Mesangial cell (primary cell): ENCODE measurements around the gene KRTAP26-1. TPM values are rescaled to one million over a fixed set of nuclear protein-coding genes. Genes with fewer than 3 reads are reported as not detected.

Experiments
- total RNA-seq: library from RNA; depleted of rRNA; stranded (reverse); fragments of >200 nt; gene quantifications from 2 replicates; pipeline ENCODE4 v1.2.3, GENCODE V29; 2015

The KRTAP26-1 gene, protein sequence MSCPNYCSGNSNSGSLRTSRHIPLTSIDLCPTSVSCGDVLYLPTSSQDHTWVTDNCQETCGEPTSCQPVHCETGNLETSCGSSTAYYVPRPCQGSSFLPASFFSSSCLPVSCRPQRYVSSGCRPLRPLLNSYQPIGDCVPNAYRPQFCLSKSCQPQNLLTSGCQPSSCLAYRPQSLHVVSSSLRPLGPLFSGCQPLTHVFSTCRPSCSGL
- total RNA-seq: not detected in 2 replicates

DNA sequence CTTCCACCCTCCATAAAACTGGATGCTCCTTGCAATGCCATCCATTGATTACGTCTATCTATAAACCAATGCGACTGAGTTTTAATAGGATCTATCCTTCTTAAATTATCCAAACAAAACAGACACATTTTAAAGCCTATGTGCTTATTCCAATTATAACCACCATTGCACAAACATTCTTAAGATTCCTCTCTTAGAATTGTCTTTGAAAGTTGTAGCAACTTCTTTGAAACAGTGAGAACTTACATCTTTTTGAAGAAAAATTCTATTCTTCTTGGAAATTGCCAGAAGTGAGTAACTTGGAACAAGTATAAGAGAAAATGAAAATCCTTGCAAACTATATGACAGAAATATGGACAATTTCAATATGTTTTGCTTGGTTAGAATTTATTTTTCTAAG, at the start of gene KRTAP26-1:
Gene KRTAP26-1 (minus strand): TSS at position 101 of the 400 bp plus-strand sequence. CDS start 280 bp downstream, outside the sequence.

DNA sequence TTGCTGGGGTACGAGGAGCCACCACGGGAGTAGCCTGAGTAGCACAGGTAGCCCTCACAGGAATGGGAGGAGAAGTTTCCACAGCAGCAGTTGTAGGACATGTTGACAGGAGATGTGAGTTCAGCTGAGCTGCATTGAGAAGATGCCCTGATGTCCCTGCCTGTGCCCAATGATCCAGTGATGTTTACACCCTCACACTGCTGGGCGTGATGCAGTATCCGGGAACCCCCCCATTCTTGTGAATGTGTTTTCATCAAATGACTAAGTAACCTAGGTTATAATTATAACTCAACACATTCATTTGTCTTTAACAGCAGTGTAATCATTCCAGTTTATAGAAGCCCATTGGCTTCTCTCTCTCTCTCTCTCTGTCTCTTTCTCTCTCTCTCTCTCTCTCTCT, 28.4 kb upstream of the KRTAP26-1 start, which contains the start of gene KRTAP23-1:
Gene KRTAP23-1 (minus strand): TSS at position 101 of the 400 bp plus-strand sequence. CDS start 0 bp downstream, at position 101.

DNA sequence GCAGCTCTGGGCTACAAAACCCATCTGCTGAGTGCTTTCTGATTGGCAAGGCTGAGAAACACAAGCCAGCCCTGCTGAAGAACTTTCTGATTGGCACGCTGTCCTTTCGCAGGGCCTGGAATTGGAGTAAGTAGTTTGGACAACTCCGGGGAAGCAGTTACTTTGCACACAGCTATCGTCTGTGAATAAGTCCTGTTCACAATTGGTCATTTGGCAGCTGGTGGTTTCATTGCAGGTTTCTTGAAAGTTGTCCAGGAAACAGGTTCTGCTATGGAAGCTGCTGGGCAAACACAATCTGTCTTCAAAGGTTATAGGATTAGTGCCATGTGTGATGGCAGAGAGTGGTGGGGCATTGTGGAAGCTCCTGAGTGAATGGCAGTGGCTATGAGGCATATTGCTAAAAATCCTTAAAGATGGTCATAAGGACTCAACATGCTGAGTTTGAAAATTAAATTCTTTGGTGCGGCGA, 17.2 kb upstream of the KRTAP26-1 start, which contains the start of gene KRTAP27-1:
Gene KRTAP27-1 (minus strand): TSS at position 419 of the 469 bp plus-strand sequence. CDS start 26 bp downstream, at position 393.

DNA sequence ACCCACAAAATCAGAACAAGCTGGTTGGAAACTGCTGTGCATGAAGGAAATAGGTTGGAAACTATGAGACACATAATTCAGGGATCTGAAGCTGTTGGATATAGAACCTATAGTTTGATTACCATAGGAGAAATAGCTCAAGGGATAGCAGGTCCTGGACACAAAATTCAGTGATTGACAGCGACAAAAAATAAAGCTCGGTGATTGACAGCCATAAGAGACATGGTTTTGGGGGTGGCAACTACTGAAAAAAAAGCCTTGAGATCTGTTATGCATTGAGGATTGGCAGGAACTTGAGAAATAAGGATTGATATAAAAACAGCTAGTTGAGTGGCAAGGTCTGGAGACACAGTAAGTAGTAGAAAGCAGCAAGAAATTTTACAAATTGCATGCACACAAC, 30.9 kb downstream of the KRTAP26-1 start, which contains the start of gene KRTAP25-1:
Gene KRTAP25-1 (minus strand): TSS at position 300 of the 400 bp plus-strand sequence. CDS start 24 bp downstream, at position 276.

DNA sequence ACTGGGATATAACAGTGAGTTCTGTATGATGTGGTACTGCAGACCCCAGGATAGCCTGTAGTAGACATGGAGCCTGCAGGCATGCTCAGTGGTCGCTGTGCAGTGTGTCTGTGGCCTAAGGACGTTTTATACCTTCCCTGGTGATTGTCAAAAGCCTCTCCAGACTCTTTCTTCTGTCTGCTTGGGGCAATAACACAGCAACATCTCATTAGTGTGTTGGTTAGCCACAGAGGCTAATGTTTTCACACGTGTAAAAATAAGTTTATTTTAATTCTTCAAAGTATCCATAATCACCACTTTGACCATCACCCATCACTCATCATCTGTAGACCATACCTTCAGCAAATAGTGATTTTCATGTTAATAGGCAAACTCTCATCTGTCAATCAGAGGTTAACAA, 37.3 kb downstream of the KRTAP26-1 start, which contains the start of gene KRTAP24-1:
Gene KRTAP24-1 (minus strand): TSS at position 101 of the 400 bp plus-strand sequence. CDS start 18 bp downstream, at position 83.

Other genes with a start within 250 kb of the KRTAP26-1 start
- not detected in 2 replicates for gene CLDN17, start 153.5 kb downstream of the KRTAP26-1 start, total RNA-seq
- gene CLDN8, start 104.2 kb downstream of the KRTAP26-1 start, total RNA-seq: not detected in 2 replicates
- gene KRTAP24-1, start 37.4 kb downstream of the KRTAP26-1 start, total RNA-seq: not detected in 2 replicates
- gene KRTAP25-1, start 30.8 kb downstream of the KRTAP26-1 start, total RNA-seq: not detected in 2 replicates
- gene KRTAP27-1, start 17.4 kb upstream of the KRTAP26-1 start, total RNA-seq: not detected in 2 replicates
- not detected in 2 replicates for gene KRTAP23-1, start 28.3 kb upstream of the KRTAP26-1 start, total RNA-seq
- gene KRTAP13-2, start 52.0 kb upstream of the KRTAP26-1 start, total RNA-seq: not detected in 2 replicates
- gene KRTAP13-1, start 75.7 kb upstream of the KRTAP26-1 start, total RNA-seq: not detected in 2 replicates
- not detected in 2 replicates for gene KRTAP13-3, start 105.6 kb upstream of the KRTAP26-1 start, total RNA-seq
- not detected in 2 replicates for gene KRTAP13-4, start 109.9 kb upstream of the KRTAP26-1 start, total RNA-seq
- not detected in 2 replicates for gene KRTAP15-1, start 120.0 kb upstream of the KRTAP26-1 start, total RNA-seq
- not detected in 2 replicates for gene KRTAP19-1, start 160.1 kb upstream of the KRTAP26-1 start, total RNA-seq
- gene KRTAP19-2, start 167.1 kb upstream of the KRTAP26-1 start, total RNA-seq: not detected in 2 replicates
- gene KRTAP19-3, start 171.7 kb upstream of the KRTAP26-1 start, total RNA-seq: not detected in 2 replicates
- not detected in 2 replicates for gene KRTAP19-4, start 176.8 kb upstream of the KRTAP26-1 start, total RNA-seq
- gene KRTAP19-5, start 181.8 kb upstream of the KRTAP26-1 start, total RNA-seq: not detected in 2 replicates
- gene KRTAP19-6, start 221.5 kb upstream of the KRTAP26-1 start, total RNA-seq: not detected in 2 replicates
- gene KRTAP19-7, start 241.0 kb upstream of the KRTAP26-1 start, total RNA-seq: not detected in 2 replicates